Cardiac muscle cell (in vitro differentiated cells and primary cell): ENCODE measurements around the gene PDE6G. TPM values are rescaled to one million over a fixed set of nuclear protein-coding genes. Genes with fewer than 3 reads are reported as not detected.
"Not testable (repeated sequence)": the region's sequence is repeated elsewhere in the genome, so short reads cannot be mapped to it uniquely, and the experiment has no call there.

Experiments used
- DNase-seq, 2 donors: peaks; one replicate each; pipeline versions ENCODE4 v3.0.0 to v3.0.0-alpha.2; 2010 to 2017; ENCODE audit warnings: low read depth in 1 of 2, low spot score in 1 of 2
- H3K27ac ChIP-seq: fragments of 200-600 bp; sonication (generic); 2 replicates; pipeline ENCODE4 v1.5.1; 2016
- H3K27me3 ChIP-seq: fragments of 200-600 bp; sonication (generic); 2 replicates; pipeline ENCODE4 v1.6.0; 2016; ENCODE audit warnings: control low read depth
- H3K36me3 ChIP-seq: fragments of 200-600 bp; sonication (generic); 2 replicates; pipeline ENCODE4 v1.5.1; 2016; ENCODE audit warnings: control low read depth
- H3K4me1 ChIP-seq: fragments of 200-600 bp; sonication (generic); 2 replicates; pipeline ENCODE4 v1.8.1; 2017; ENCODE audit warnings: low read depth, mild to moderate bottlenecking, mixed run types
- H3K4me3 ChIP-seq: fragments of 200-600 bp; sonication (generic); 2 replicates; pipeline ENCODE4 v1.5.1; 2016; ENCODE audit warnings: mild to moderate bottlenecking
- H3K9me3 ChIP-seq: fragments of 200-600 bp; sonication (generic); 2 replicates; pipeline ENCODE4 v1.5.1; 2017; ENCODE audit warnings: low read depth, mild to moderate bottlenecking, control low read depth
- polyA plus RNA-seq: library from polyadenylated mRNA; unstranded; fragments of >200 nt; fragmentation: Nextera tagmentation; extraction: Ambion mirVana; gene quantifications from 2 replicates; pipeline ENCODE4 v1.2.1, GENCODE V29; 2016
- total RNA-seq: library from RNA; depleted of rRNA; stranded (reverse); fragments of >200 nt; gene quantifications from 2 replicates; pipeline ENCODE4 v1.2.3, GENCODE V29; 2016
- TF ChIP-seq, protein P1 (sequence below): IDR thresholded peaks from 2 replicates; pipeline ENCODE4 v1.5.1; 2012; ENCODE audit warnings: low read depth, mild to moderate bottlenecking, low read length

Gene PDE6G
- total and polyA plus RNA-seq, 2 experiments from 2014 or later, result 1.8 to 2.3 TPM

DNA sequence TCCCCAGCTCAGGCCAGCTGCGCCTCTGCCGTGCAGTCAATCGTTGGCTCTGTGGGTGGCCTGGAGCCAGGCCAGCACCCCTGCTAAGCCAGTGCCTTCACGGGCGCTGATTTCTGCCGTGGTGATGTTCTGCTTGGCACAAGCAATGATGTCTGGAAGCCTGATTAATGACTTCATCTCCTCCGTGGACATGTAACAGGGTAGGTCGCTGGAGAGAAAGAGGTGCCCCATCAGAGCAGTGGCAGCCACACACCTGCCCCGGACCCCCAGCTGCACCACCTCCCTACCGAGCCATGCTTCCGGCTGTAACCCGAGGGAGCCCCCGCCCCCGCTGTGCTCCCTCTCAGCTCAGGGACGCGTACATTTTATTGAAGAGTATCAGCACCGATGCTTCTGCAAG is 25.3 kb upstream of the PDE6G start:
- H3K27ac ChIP-seq, result no peak overlapping the region
- no peak overlapping the region for H3K4me3 ChIP-seq
- peaks cover 7% of the 10 kb centered on the region for H3K36me3 ChIP-seq
- peaks cover 12% of the 10 kb centered on the region for H3K4me1 ChIP-seq
- no peaks in the 10 kb centered on the region for H3K27me3 ChIP-seq
- H3K9me3 ChIP-seq, result no peaks in the 10 kb centered on the region
- TF ChIP-seq, protein P1, sequence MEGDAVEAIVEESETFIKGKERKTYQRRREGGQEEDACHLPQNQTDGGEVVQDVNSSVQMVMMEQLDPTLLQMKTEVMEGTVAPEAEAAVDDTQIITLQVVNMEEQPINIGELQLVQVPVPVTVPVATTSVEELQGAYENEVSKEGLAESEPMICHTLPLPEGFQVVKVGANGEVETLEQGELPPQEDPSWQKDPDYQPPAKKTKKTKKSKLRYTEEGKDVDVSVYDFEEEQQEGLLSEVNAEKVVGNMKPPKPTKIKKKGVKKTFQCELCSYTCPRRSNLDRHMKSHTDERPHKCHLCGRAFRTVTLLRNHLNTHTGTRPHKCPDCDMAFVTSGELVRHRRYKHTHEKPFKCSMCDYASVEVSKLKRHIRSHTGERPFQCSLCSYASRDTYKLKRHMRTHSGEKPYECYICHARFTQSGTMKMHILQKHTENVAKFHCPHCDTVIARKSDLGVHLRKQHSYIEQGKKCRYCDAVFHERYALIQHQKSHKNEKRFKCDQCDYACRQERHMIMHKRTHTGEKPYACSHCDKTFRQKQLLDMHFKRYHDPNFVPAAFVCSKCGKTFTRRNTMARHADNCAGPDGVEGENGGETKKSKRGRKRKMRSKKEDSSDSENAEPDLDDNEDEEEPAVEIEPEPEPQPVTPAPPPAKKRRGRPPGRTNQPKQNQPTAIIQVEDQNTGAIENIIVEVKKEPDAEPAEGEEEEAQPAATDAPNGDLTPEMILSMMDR, result no peak
- DNase-seq, result no peak

- TF ChIP-seq, protein P1, result no peak
- no peak for DNase-seq
- Histone ChIP-seq H3K4me1 (peaks cover 12% of the 10 kb centered on the region), H3K27ac (no peak overlapping the region), H3K4me3 (no peak overlapping the region), H3K36me3 (no peaks in the 10 kb centered on the region), H3K9me3 (no peaks in the 10 kb centered on the region), H3K27me3 (no peaks in the 10 kb centered on the region)
These were observed 23.8 kb upstream of the PDE6G start for GRCh38 chr17:81680150-81680549.

GRCh38 chr17:81676906-81677305 is 20.6 kb upstream of the PDE6G start:
- no peaks in the 10 kb centered on the region for H3K4me1 ChIP-seq
- TF ChIP-seq, protein P1, result no peak
- no peaks in the 10 kb centered on the region for H3K27me3 ChIP-seq
- H3K27ac ChIP-seq, result peak overlapping the region; percentile 42
- DNase-seq, result no peak
- H3K4me3 ChIP-seq, result no peak overlapping the region
- H3K9me3 ChIP-seq, result no peaks in the 10 kb centered on the region
- H3K36me3 ChIP-seq, result peaks cover 7% of the 10 kb centered on the region

GRCh38 chr17:81675515-81676221 is 19.3 kb upstream of the PDE6G start:
- H3K4me3 ChIP-seq, H3K9me3 ChIP-seq, H3K4me1 ChIP-seq, H3K27me3 ChIP-seq: not testable (repeated sequence)
- TF ChIP-seq, protein P1, result peak; percentile 44
- DNase-seq, result peak; percentile 33 to 52
- H3K27ac ChIP-seq, result peak overlapping the region; percentile 42
- H3K36me3 ChIP-seq, result peaks cover 12% of the 10 kb centered on the region

DNA sequence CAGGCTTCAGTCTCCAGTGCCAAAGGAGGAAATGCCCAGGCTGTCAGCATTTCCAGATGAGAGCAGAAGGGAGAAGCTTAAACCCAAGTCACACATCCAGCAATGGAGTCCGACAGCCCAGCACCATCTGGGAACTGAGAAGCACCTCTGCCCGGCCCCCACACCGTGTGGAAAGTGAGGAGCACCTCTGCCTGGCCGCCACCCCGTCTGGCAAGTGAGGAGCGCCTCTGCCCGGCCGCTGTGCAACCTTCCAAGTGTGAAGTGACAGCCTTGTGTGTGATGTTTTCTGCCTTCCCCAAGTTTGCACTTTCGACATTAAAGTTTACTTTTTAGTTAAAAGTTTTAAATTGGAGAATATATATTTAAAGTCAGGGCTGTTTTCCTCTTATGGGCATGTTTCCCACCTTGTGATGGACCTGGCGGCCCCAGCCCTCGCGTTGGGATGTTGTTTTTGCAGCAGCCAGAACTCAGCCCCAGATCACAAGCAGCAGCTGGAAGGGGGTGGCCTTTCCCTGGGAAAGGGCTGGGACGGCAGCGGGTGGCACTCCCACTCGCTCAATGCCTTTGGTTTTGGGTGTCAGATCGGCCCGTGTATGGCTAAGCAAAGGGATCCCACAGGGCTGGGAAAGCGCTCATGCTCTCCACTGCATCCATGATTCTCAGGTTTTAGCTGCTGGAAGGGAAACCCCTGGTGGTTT is 17.4 kb upstream of the PDE6G start:
- no peaks in the 10 kb centered on the region for H3K27me3 ChIP-seq
- H3K27ac ChIP-seq, result no peak overlapping the region
- peaks cover 19% of the 10 kb centered on the region for H3K36me3 ChIP-seq
- no peaks in the 10 kb centered on the region for H3K4me1 ChIP-seq
- H3K9me3 ChIP-seq, result no peaks in the 10 kb centered on the region
- TF ChIP-seq, protein P1, result no peak
- no peak overlapping the region for H3K4me3 ChIP-seq
- no peak for DNase-seq
